ENCODE results near the gene ASIC4.

The ASIC4 gene

GRCh38 chr2:219566640-219567039, 52.4 kb downstream of the ASIC4 start:
- Mint-ChIP-seq H3K9me3 (ENCODE audit: low read depth) (no peaks in the 10 kb centered on the region), H3K4me3 (no peak overlapping the region), H3K36me3 (no peaks in the 10 kb centered on the region), H3K27ac (no peak overlapping the region), H3K4me1 (ENCODE audit: low read depth) (no peaks in the 10 kb centered on the region), H3K27me3 (peaks cover 17% of the 10 kb centered on the region)

- H3K27ac Mint-ChIP-seq, result no peak overlapping the region
Measured at GRCh38 chr2:219567131-219567530, 52.8 kb downstream of the ASIC4 start.

GRCh38 chr2:219567791-219568361, 53.6 kb downstream of the ASIC4 start:
- peaks cover 22% of the 10 kb centered on the region for H3K27me3 Mint-ChIP-seq
- H3K36me3 Mint-ChIP-seq, result no peaks in the 10 kb centered on the region
- no peak overlapping the region for H3K4me3 Mint-ChIP-seq
- no peaks in the 10 kb centered on the region for H3K4me1 Mint-ChIP-seq (ENCODE audit: low read depth)
- H3K27ac Mint-ChIP-seq, result no peak overlapping the region
- H3K9me3 Mint-ChIP-seq (ENCODE audit: low read depth), result no peaks in the 10 kb centered on the region

More at GRCh38 chr2:219567131-219567530, 52.8 kb downstream of the ASIC4 start:
- Mint-ChIP-seq H3K4me3 (no peak overlapping the region), H3K9me3 (ENCODE audit: low read depth) (no peaks in the 10 kb centered on the region), H3K36me3 (no peaks in the 10 kb centered on the region), H3K4me1 (ENCODE audit: low read depth) (no peaks in the 10 kb centered on the region), H3K27me3 (peaks cover 21% of the 10 kb centered on the region)

- Mint-ChIP-seq H3K27ac (no peak overlapping the region), H3K27me3 (peaks cover 28% of the 10 kb centered on the region), H3K36me3 (no peaks in the 10 kb centered on the region), H3K4me1 (ENCODE audit: low read depth) (no peaks in the 10 kb centered on the region), H3K9me3 (ENCODE audit: low read depth) (no peaks in the 10 kb centered on the region), H3K4me3 (peak overlapping the region; percentile 27)
Measured at GRCh38 chr2:219569041-219569440, 54.8 kb downstream of the ASIC4 start.

- Mint-ChIP-seq H3K27ac (no peak overlapping the region), H3K36me3 (no peaks in the 10 kb centered on the region), H3K4me3 (peak overlapping the region; percentile 27), H3K4me1 (ENCODE audit: low read depth) (no peaks in the 10 kb centered on the region), H3K9me3 (ENCODE audit: low read depth) (no peaks in the 10 kb centered on the region), H3K27me3 (peaks cover 25% of the 10 kb centered on the region)
Measured at GRCh38 chr2:219569635-219570034, 55.4 kb downstream of the ASIC4 start.

- Mint-ChIP-seq H3K36me3 (no peaks in the 10 kb centered on the region), H3K4me1 (ENCODE audit: low read depth) (no peaks in the 10 kb centered on the region), H3K9me3 (ENCODE audit: low read depth) (no peaks in the 10 kb centered on the region), H3K4me3 (peak overlapping the region; percentile 59), H3K27me3 (peaks cover 26% of the 10 kb centered on the region), H3K27ac (no peak overlapping the region)
Measured at GRCh38 chr2:219570194-219570923, 56.1 kb downstream of the ASIC4 start.

GRCh38 chr2:219570924-219571310, 56.6 kb downstream of the ASIC4 start:
- H3K4me1 Mint-ChIP-seq (ENCODE audit: low read depth), result no peaks in the 10 kb centered on the region
- H3K4me3 Mint-ChIP-seq, result no peak overlapping the region
- H3K9me3 Mint-ChIP-seq (ENCODE audit: low read depth), result no peaks in the 10 kb centered on the region
- H3K27me3 Mint-ChIP-seq, result peaks cover 26% of the 10 kb centered on the region
- no peak overlapping the region for H3K27ac Mint-ChIP-seq
- H3K36me3 Mint-ChIP-seq, result no peaks in the 10 kb centered on the region

- no peaks in the 10 kb centered on the region for H3K9me3 Mint-ChIP-seq (ENCODE audit: low read depth)
- no peaks in the 10 kb centered on the region for H3K36me3 Mint-ChIP-seq
- H3K4me1 Mint-ChIP-seq (ENCODE audit: low read depth), result no peaks in the 10 kb centered on the region
- peaks cover 24% of the 10 kb centered on the region for H3K27me3 Mint-ChIP-seq
- peak within 1 kb of the TSS; percentile 27 for H3K4me3 Mint-ChIP-seq
- H3K27ac Mint-ChIP-seq, result no peak within 1 kb of the TSS
Measured at GRCh38 chr2:219571311-219572236, 57.3 kb downstream of the ASIC4 start, which contains the start of gene OBSL1. Gene OBSL1 (minus strand): TSS chr2:219571539. CDS start chr2:219571232, 307 bp downstream.

- Mint-ChIP-seq H3K9me3 (ENCODE audit: low read depth) (no peaks in the 10 kb centered on the region), H3K27me3 (peaks cover 25% of the 10 kb centered on the region), H3K27ac (no peak within 1 kb of the TSS), H3K36me3 (no peaks in the 10 kb centered on the region), H3K4me3 (peak within 1 kb of the TSS; percentile 27), H3K4me1 (ENCODE audit: low read depth) (no peaks in the 10 kb centered on the region)
Measured at GRCh38 chr2:219572237-219573001, 58.1 kb downstream of the ASIC4 start, which contains the start of gene INHA. Gene INHA (plus strand): TSS chr2:219572310. CDS start chr2:219572375, 65 bp downstream.

GRCh38 chr2:219573166-219573565, 58.9 kb downstream of the ASIC4 start:
- Mint-ChIP-seq H3K9me3 (ENCODE audit: low read depth) (no peaks in the 10 kb centered on the region), H3K4me3 (peak overlapping the region; percentile 14), H3K27me3 (peaks cover 23% of the 10 kb centered on the region), H3K27ac (no peak overlapping the region), H3K4me1 (ENCODE audit: low read depth) (no peaks in the 10 kb centered on the region), H3K36me3 (no peaks in the 10 kb centered on the region)

GRCh38 chr2:219574484-219575311, 60.4 kb downstream of the ASIC4 start:
- H3K36me3 Mint-ChIP-seq, result no peaks in the 10 kb centered on the region
- H3K4me3 Mint-ChIP-seq, result no peak overlapping the region
- H3K27ac Mint-ChIP-seq, result no peak overlapping the region
- no peaks in the 10 kb centered on the region for H3K9me3 Mint-ChIP-seq (ENCODE audit: low read depth)
- no peaks in the 10 kb centered on the region for H3K4me1 Mint-ChIP-seq (ENCODE audit: low read depth)
- H3K27me3 Mint-ChIP-seq, result peaks cover 17% of the 10 kb centered on the region

GRCh38 chr2:219575566-219576504, 61.6 kb downstream of the ASIC4 start:
- no peaks in the 10 kb centered on the region for H3K36me3 Mint-ChIP-seq
- H3K9me3 Mint-ChIP-seq (ENCODE audit: low read depth), result no peaks in the 10 kb centered on the region
- H3K4me1 Mint-ChIP-seq (ENCODE audit: low read depth), result no peaks in the 10 kb centered on the region
- no peak overlapping the region for H3K4me3 Mint-ChIP-seq
- no peak overlapping the region for H3K27ac Mint-ChIP-seq
- peaks cover 15% of the 10 kb centered on the region for H3K27me3 Mint-ChIP-seq
